ENCODE data around the gene RNF187. TPM values are rescaled to one million over a fixed set of nuclear protein-coding genes. Genes with fewer than 3 reads are reported as not detected.

RNF187 gene
- total RNA-seq, 1 experiment from 2014 or later = 63.4 TPM

DNA sequence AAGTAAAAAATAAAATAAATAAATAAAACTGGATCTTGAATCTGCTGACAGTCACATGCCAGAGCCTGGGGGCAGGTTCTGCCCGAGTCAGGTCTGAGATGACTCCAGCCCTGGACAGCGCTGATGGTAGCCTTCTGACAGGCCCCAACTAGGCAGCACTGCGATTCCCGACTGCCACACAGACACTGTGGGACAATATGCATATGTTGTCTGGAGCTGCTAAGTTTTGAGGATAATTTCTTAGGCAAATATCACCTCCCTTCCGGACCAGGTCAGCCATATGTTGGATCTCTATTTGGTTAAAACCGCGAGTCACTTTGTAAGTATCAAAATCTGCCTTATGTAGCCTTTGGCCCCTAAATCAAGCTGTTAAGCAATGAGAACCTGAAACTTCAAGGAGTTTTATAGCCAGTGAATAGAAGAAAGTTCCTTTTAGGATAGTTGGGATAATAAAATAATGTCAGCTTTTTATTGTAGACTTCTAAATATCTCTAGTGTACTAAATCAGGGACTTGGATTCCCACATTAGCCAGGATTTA lies 49.7 kb upstream of the RNF187 start:
- H3K27ac Mint-ChIP-seq = no peak overlapping the region
- no peaks in the 10 kb centered on the region for H3K23me2 ChIP-seq (ENCODE audit: insufficient read length, low read depth, low read length, poor library complexity, severe bottlenecking)
- no peaks in the 10 kb centered on the region for H4K20me1 ChIP-seq (ENCODE audit: control insufficient read depth, insufficient read depth, insufficient read length)
- no peak overlapping the region for H3K23ac ChIP-seq (ENCODE audit: insufficient read length, low read depth, low read length)
- H3K79me2 ChIP-seq (ENCODE audit: insufficient read depth, low read length) = no peaks in the 10 kb centered on the region
- H3K9me3 ChIP-seq (ENCODE audit: control insufficient read depth, low read depth, low read length) = no peaks in the 10 kb centered on the region
- no peak overlapping the region for H3K18ac ChIP-seq (ENCODE audit: insufficient read length, low read depth, low read length)
- H3K4me1 ChIP-seq (ENCODE audit: insufficient read depth, low read length) = no peaks in the 10 kb centered on the region; the same call in 1 of the 2 replicates
- H3K27me3 ChIP-seq (ENCODE audit: insufficient read depth, low read length) = peaks cover 17% of the 10 kb centered on the region
- H3K4me1 Mint-ChIP-seq = peaks cover 14 to 22% of the 10 kb centered on the region in 2 experiments
- H3K56ac ChIP-seq (ENCODE audit: insufficient read length, low read depth, low read length) = no peak overlapping the region
- no peak overlapping the region for H2BK120ac ChIP-seq (ENCODE audit: low read depth, low read length, poor library complexity, severe bottlenecking)
- WGBS (ENCODE audit: extremely low coverage, insufficient read length, low lambda C conversion rate) = no CpG with 5 or more reads among the region's 7 CpGs
- no peak overlapping the region for H2AK5ac ChIP-seq (ENCODE audit: insufficient read length, low read length)
- H3K4me2 ChIP-seq (ENCODE audit: insufficient read depth, insufficient read length, low read length) = no peak overlapping the region
- no peak overlapping the region for H2BK15ac ChIP-seq (ENCODE audit: low read depth, low read length)
- no peak for DNase-seq
- no peak overlapping the region for H3K4ac ChIP-seq (ENCODE audit: low read depth, low read length)
- no peak overlapping the region for H3K14ac ChIP-seq (ENCODE audit: insufficient read depth, low read length)
- no peak overlapping the region for H4K91ac ChIP-seq (ENCODE audit: insufficient read length, low read depth, low read length)
- H2BK20ac ChIP-seq (ENCODE audit: low read depth, low read length, poor library complexity, severe bottlenecking) = no peak overlapping the region
- no peak overlapping the region for H2BK12ac ChIP-seq (ENCODE audit: insufficient read length, low read depth, low read length)
- no peak overlapping the region for H2AFZ ChIP-seq (ENCODE audit: low read length)
- no peak overlapping the region for H3K9ac ChIP-seq (ENCODE audit: extremely low read depth, insufficient read length, low read length)
- H4K5ac ChIP-seq (ENCODE audit: insufficient read length, low read depth, low read length) = no peak overlapping the region
- no peak overlapping the region for H3K27ac ChIP-seq (ENCODE audit: insufficient read length, low read depth, low read length)
- H4K8ac ChIP-seq (replicated peaks; ENCODE audit: insufficient read length, low read depth, low read length) = no peak overlapping the region
- H3T11ph ChIP-seq (ENCODE audit: low read length) = no peak overlapping the region
- no peak overlapping the region for H2BK5ac ChIP-seq (ENCODE audit: insufficient read length, low read length)
- H3K27me3 Mint-ChIP-seq (ENCODE audit: low read depth) = peaks cover 99% of the 10 kb centered on the region
- no peaks in the 10 kb centered on the region for H3K36me3 Mint-ChIP-seq (ENCODE audit: insufficient read depth in 1 of 3, low read depth in 3 of 3)
- TF ChIP-seq, protein P1, sequence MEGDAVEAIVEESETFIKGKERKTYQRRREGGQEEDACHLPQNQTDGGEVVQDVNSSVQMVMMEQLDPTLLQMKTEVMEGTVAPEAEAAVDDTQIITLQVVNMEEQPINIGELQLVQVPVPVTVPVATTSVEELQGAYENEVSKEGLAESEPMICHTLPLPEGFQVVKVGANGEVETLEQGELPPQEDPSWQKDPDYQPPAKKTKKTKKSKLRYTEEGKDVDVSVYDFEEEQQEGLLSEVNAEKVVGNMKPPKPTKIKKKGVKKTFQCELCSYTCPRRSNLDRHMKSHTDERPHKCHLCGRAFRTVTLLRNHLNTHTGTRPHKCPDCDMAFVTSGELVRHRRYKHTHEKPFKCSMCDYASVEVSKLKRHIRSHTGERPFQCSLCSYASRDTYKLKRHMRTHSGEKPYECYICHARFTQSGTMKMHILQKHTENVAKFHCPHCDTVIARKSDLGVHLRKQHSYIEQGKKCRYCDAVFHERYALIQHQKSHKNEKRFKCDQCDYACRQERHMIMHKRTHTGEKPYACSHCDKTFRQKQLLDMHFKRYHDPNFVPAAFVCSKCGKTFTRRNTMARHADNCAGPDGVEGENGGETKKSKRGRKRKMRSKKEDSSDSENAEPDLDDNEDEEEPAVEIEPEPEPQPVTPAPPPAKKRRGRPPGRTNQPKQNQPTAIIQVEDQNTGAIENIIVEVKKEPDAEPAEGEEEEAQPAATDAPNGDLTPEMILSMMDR (conservative IDR thresholded peaks at IDR 0.05) = no peak
- no peaks in the 10 kb centered on the region for H3K9me3 Mint-ChIP-seq
- H3K79me1 ChIP-seq (ENCODE audit: insufficient read depth, low read depth, low read length, poor library complexity, severe bottlenecking) = no peaks in the 10 kb centered on the region
- H3K4me3 Mint-ChIP-seq = no peak overlapping the region

All from H9 (cell line).